Progenitor cell of endocrine pancreas (in vitro differentiated cells): ENCODE results near the gene CARD6. TPM values are rescaled to one million over a fixed set of nuclear protein-coding genes. Genes with fewer than 3 reads are reported as not detected.
"Not testable (repeated sequence)": the region's sequence is repeated elsewhere in the genome, so short reads cannot be mapped to it uniquely, and the experiment has no call there.

Experiments
- DNase-seq: peaks from one replicate; pipeline ENCODE4 v3.0.0; 2021; ENCODE audit warnings: low spot score; ENCODE audit not compliant: unreplicated experiment
- H3K27ac Mint-ChIP-seq: 2 replicates; pipeline ENCODE4 v1.8.0; 2021; ENCODE audit warnings: mild to moderate bottlenecking, moderate library complexity, mixed read lengths
- H3K27me3 Mint-ChIP-seq: 2 replicates; pipeline ENCODE4 v1.8.0; 2021; ENCODE audit warnings: mixed read lengths
- H3K36me3 Mint-ChIP-seq: 2 replicates; pipeline ENCODE4 v1.8.0; 2022; ENCODE audit warnings: mixed read lengths; ENCODE audit not compliant: insufficient read depth
- H3K4me1 Mint-ChIP-seq: 2 replicates; pipeline ENCODE4 v1.8.0; 2021; ENCODE audit warnings: low read depth, mixed read lengths
- H3K4me3 Mint-ChIP-seq: 2 replicates; pipeline ENCODE4 v1.8.0; 2021; ENCODE audit warnings: low read depth, mild to moderate bottlenecking, moderate library complexity, mixed read lengths
- H3K9me3 Mint-ChIP-seq: 2 replicates; pipeline ENCODE4 v1.8.0; 2021; ENCODE audit warnings: low read depth, mixed read lengths
- CTCF ChIP-seq: fragments of 200-600 bp; sonication (generic); IDR thresholded peaks from one replicate; pipeline ENCODE4 v1.5.0; 2021; ENCODE audit warnings: antibody characterized with exemption, mild to moderate bottlenecking; ENCODE audit not compliant: unreplicated experiment
- long read RNA-seq: library from polyadenylated mRNA; unstranded; transcript quantifications from one replicate; pipeline ENCODE4 v2.0.0, GENCODE V29; 2020
- total RNA-seq: library from RNA; stranded (reverse); gene quantifications from 2 replicates; pipeline ENCODE4 v1.2.1, GENCODE V29; 2021

The CARD6 gene
- total RNA-seq: 0.74 and 1.1 TPM in 2 replicates
- long read RNA-seq: 0 reads

DNA sequence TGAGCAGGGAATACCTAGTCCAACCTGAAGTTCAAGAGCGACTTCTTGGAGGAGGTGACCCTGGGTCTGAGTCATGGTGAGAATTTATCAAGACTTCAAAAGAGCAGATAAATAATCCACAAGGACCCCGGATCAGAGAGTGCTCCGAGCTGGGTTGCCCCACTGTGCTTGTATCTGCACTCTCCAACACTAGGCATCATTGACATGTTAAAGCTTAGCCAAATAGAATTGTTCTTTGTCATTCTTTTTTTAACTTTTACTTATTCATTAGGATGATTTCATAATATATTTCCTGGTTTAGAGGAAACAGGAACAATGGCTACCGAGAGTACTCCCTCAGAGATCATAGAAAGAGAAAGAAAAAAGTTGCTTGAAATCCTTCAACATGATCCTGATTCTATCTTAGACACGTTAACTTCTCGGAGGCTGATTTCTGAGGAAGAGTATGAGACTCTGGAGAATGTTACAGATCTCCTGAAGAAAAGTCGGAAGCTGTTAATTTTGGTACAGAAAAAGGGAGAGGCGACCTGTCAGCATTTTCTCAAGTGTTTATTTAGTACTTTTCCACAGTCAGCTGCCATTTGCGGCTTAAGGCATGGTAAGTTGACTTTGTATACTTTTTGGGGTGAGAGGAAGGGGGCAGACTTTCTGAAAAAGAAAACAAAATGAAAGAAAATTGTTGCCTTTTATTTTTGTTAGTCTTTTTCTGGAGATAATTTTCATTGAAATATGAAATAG lies at the start of gene CARD6:
CARD6 (plus strand) TSS at position 300 of the 738 bp plus-strand sequence; CDS start at position 316, 16 bp downstream.
- H3K9me3 Mint-ChIP-seq: no peaks in the 10 kb centered on the region
- H3K4me1 Mint-ChIP-seq: peaks cover 14% of the 10 kb centered on the region
- peak within 1 kb of the TSS; percentile 29 for H3K27ac Mint-ChIP-seq
- H3K27me3 Mint-ChIP-seq: no peaks in the 10 kb centered on the region
- H3K36me3 Mint-ChIP-seq: no peaks in the 10 kb centered on the region
- TF ChIP-seq CTCF: no peak
- no peak for DNase-seq
- H3K4me3 Mint-ChIP-seq: peak within 1 kb of the TSS; percentile 34

- Mint-ChIP-seq H3K36me3 (peaks cover 27% of the 10 kb centered on the region), H3K4me3 (no peak overlapping the region), H3K9me3 (peaks cover 10% of the 10 kb centered on the region), H3K27ac (no peak overlapping the region), H3K27me3 (no peaks in the 10 kb centered on the region), H3K4me1 (peaks cover 27% of the 10 kb centered on the region)
- no peak for DNase-seq
- TF ChIP-seq CTCF: no peak
Observed at GRCh38 chr5:40791715-40792139, 49.4 kb upstream of the CARD6 start.

DNA sequence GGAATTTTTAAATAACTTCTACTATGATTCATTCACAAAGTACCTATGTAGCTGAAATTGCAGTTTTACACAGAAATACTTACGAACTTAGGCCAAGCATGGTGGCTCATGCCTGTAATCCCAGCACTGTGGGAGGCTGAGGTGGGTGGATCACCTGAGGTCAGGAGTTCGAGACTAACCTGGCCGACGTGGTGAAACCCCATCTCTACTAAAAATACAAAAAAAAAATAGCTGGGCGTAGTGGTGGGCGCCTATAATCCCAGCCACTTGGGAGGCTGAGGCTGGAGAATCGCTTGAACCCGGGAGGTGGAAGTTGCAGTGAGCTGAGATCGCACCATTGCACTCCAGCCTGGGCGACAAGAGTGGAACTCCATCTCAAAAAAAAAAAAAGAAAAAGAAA lies 48.5 kb upstream of the CARD6 start:
- not testable (repeated sequence) for H3K27ac Mint-ChIP-seq, DNase-seq, H3K4me3 Mint-ChIP-seq, H3K9me3 Mint-ChIP-seq, H3K27me3 Mint-ChIP-seq
- Mint-ChIP-seq H3K4me1 (peaks cover 29% of the 10 kb centered on the region), H3K36me3 (peaks cover 23% of the 10 kb centered on the region)

DNA sequence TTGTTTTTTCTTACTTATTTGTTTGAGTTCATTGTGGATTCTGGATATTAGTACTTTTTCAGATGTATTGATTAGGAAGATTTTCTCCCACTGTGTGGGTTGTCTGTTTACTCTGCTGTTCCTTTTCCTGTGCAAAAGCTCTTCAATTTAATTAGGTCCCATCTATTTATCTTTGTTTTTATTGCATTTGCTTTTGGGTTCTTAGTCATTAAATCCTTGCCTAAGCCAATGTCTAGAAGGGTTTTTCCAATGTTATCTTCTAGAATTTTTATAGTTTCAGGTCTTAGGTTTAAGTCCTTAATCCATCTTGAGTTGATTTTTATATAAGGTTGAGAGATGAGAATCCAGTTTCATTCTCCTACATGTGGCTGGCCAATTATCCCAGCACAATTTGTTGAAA lies 46.8 kb upstream of the CARD6 start:
- H3K4me1 Mint-ChIP-seq: peaks cover 34% of the 10 kb centered on the region
- not testable (repeated sequence) for H3K4me3 Mint-ChIP-seq, H3K27me3 Mint-ChIP-seq, H3K36me3 Mint-ChIP-seq, H3K9me3 Mint-ChIP-seq, H3K27ac Mint-ChIP-seq, DNase-seq

GRCh38 chr5:40794877-40795276 lies 46.3 kb upstream of the CARD6 start:
- Mint-ChIP-seq H3K27ac (peak overlapping the region; percentile 81), H3K4me1 (peaks cover 34% of the 10 kb centered on the region)
- not testable (repeated sequence) for H3K4me3 Mint-ChIP-seq, H3K36me3 Mint-ChIP-seq, DNase-seq, H3K27me3 Mint-ChIP-seq, H3K9me3 Mint-ChIP-seq

DNA sequence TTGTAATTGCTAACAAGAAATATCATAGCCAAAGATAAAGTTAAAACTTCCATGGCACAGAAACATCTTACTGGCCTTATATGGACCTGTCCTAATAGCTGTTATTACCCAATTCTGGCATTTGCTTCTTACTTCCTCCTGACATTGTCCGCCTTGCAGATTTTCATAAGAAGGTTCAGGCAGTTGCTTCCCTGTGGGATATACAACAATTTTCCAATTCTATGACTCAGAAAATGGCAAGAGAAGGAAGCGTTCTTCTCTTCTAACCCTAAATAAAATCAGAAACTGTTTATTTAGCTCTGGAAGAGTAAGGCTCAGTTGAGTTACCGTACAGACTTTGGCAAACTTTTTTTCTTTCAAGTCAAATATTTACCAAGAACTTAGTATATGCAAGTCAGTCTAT lies 44.7 kb upstream of the CARD6 start:
- Mint-ChIP-seq H3K27ac (no peak overlapping the region), H3K4me3 (peak overlapping the region; percentile 91), H3K36me3 (peaks cover 9% of the 10 kb centered on the region), H3K4me1 (peaks cover 27% of the 10 kb centered on the region), H3K27me3 (no peaks in the 10 kb centered on the region), H3K9me3 (no peaks in the 10 kb centered on the region)
- no peak for TF ChIP-seq CTCF
- DNase-seq: no peak
